Measurements from ENCODE around the gene RFLNA. TPM values are rescaled to one million over a fixed set of nuclear protein-coding genes. Genes with fewer than 3 reads are reported as not detected.

The RFLNA gene
- total and polyA plus RNA-seq, 2 of the 13 experiments (the other 11 are each of a cell fraction or from before 2014, with no cell fraction given) = not detected

- TF ChIP-seq, protein P1, sequence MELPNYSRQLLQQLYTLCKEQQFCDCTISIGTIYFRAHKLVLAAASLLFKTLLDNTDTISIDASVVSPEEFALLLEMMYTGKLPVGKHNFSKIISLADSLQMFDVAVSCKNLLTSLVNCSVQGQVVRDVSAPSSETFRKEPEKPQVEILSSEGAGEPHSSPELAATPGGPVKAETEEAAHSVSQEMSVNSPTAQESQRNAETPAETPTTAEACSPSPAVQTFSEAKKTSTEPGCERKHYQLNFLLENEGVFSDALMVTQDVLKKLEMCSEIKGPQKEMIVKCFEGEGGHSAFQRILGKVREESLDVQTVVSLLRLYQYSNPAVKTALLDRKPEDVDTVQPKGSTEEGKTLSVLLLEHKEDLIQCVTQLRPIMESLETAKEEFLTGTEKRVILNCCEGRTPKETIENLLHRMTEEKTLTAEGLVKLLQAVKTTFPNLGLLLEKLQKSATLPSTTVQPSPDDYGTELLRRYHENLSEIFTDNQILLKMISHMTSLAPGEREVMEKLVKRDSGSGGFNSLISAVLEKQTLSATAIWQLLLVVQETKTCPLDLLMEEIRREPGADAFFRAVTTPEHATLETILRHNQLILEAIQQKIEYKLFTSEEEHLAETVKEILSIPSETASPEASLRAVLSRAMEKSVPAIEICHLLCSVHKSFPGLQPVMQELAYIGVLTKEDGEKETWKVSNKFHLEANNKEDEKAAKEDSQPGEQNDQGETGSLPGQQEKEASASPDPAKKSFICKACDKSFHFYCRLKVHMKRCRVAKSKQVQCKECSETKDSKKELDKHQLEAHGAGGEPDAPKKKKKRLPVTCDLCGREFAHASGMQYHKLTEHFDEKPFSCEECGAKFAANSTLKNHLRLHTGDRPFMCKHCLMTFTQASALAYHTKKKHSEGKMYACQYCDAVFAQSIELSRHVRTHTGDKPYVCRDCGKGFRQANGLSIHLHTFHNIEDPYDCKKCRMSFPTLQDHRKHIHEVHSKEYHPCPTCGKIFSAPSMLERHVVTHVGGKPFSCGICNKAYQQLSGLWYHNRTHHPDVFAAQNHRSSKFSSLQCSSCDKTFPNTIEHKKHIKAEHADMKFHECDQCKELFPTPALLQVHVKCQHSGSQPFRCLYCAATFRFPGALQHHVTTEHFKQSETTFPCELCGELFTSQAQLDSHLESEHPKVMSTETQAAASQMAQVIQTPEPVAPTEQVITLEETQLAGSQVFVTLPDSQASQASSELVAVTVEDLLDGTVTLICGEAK (IDR thresholded peaks at IDR 0.05) = no peak
- TF ChIP-seq, protein P1 (CRISPR knock-in tag; IDR thresholded peaks at IDR 0.05) = no peak
- TF ChIP-seq EHMT2 (IDR thresholded peaks at IDR 0.05; ENCODE audit: borderline replicate concordance, low read depth, low read length) (no peak), SALL1 (CRISPR knock-in tag; IDR thresholded peaks at IDR 0.05) (0 out of 2 replicates have a peak, but pooled peaks have one; percentile 10), ZMYM3 (CRISPR knock-in tag; IDR thresholded peaks at IDR 0.05) (peak; percentile 54; the same call in 1 of the 2 replicates), ZBTB33 (CRISPR knock-in tag; IDR thresholded peaks at IDR 0.05) (peak; percentile 100), ZNF12 (CRISPR knock-in tag; IDR thresholded peaks at IDR 0.05) (no peak), ZFX (CRISPR knock-in tag; IDR thresholded peaks at IDR 0.05; ENCODE audit: low read depth) (peak; percentile 22; the same call in 1 of the 2 replicates), CTCF (CRISPR knock-in tag; IDR thresholded peaks at IDR 0.05) (peak; percentile 82), ZNF629 (CRISPR knock-in tag; conservative IDR thresholded peaks at IDR 0.05) (peak; percentile 90), SMC3 (IDR thresholded peaks at IDR 0.05; ENCODE audit: low read length) (peak; percentile 57), ZKSCAN1 (IDR thresholded peaks at IDR 0.05; ENCODE audit: low read length) (0 out of 2 replicates have a peak, but pooled peaks have one; percentile 20), PHF5A (CRISPR knock-in tag; IDR thresholded peaks at IDR 0.05; ENCODE audit: low read depth, unreplicated experiment) (no peak), XRCC5 (optimal IDR thresholded peaks at IDR 0.05; ENCODE audit: low read length) (peak; percentile 44)
These were observed 53.1 kb downstream of the RFLNA start (continued) for GRCh38 chr12:124347805-124348658.
